Vein endothelial cell (primary cell): ENCODE measurements around the gene CHCHD6. TPM values are rescaled to one million over a fixed set of nuclear protein-coding genes. Genes with fewer than 3 reads are reported as not detected.

ENCODE experiments used
- total RNA-seq: library from RNA; depleted of rRNA; stranded (reverse); fragments of >200 nt; gene quantifications from 2 replicates; pipeline ENCODE4 v1.2.3, GENCODE V29; 2012

CHCHD6 gene
- total RNA-seq = 6.9 and 8.5 TPM in 2 replicates

GRCh38 chr3:126703512-126704493, at the start of gene CHCHD6:
TSS of gene CHCHD6 (plus strand) at chr3:126704240. CDS start at chr3:126704313, 73 bp downstream.

GRCh38 chr3:126654571-126655383, 49.3 kb upstream of the CHCHD6 start, which contains the start of gene TXNRD3:
TSS of gene TXNRD3 (minus strand) at chr3:126655124.

GRCh38 chr3:126982471-126983175, 278.6 kb downstream of the CHCHD6 start, which contains the start of gene PLXNA1:
TSS of gene PLXNA1 (plus strand) at chr3:126983115. CDS start at chr3:126988594, 5,479 bp downstream.

Other genes starting within 250 kb of the CHCHD6 start
- 24.9 and 28.1 TPM in 2 replicates for gene ZXDC, start 228.3 kb upstream of the CHCHD6 start, total RNA-seq
- gene UROC1, start 186.5 kb upstream of the CHCHD6 start, total RNA-seq = not detected in 2 replicates
- not detected in 2 replicates for gene CHST13, start 180.1 kb upstream of the CHCHD6 start, total RNA-seq
- gene C3orf22, start 145.3 kb upstream of the CHCHD6 start, total RNA-seq = not detected in 2 replicates
- 6.7 and 8.2 TPM in 2 replicates for gene TXNRD3, start 49.1 kb upstream of the CHCHD6 start, total RNA-seq